GM19240 (cell line): ENCODE data around the gene ZNF83.
"Not testable (repeated sequence)": the region's sequence is repeated elsewhere in the genome, so short reads cannot be mapped to it uniquely, and the experiment has no call there.

ENCODE experiments used
- DNase-seq: peaks from one replicate; pipeline ENCODE4 v3.0.0; 2011; ENCODE audit warnings: low spot score; ENCODE audit not compliant: insufficient read length

ZNF83 gene

GRCh38 chr19:52570000-52570861 is 67.9 kb downstream of the ZNF83 start, which contains the start of gene ZNF701:
TSS of gene ZNF701 (plus strand) at chr19:52570287. CDS start at chr19:52574148, 3,861 bp downstream.
- peak; percentile 58 for DNase-seq

- not testable (repeated sequence) for DNase-seq
Observed at GRCh38 chr19:52569638-52569999, 68.5 kb downstream of the ZNF83 start.

GRCh38 chr19:52567921-52568320 is 70.2 kb downstream of the ZNF83 start:
- no peak for DNase-seq

- no peak for DNase-seq
Observed at GRCh38 chr19:52566588-52566987, 71.6 kb downstream of the ZNF83 start.

GRCh38 chr19:52566121-52566520 is 72.0 kb downstream of the ZNF83 start:
- no peak for DNase-seq
